ENCODE measurements around the gene SLC22A5.

- TF ChIP-seq POLR2AphosphoS5 (IDR thresholded peaks at IDR 0.05): no peak
- TF ChIP-seq CTCF (IDR thresholded peaks at IDR 0.05): no peak
- no peak for TF ChIP-seq POLR2A (IDR thresholded peaks at IDR 0.05)
- no peak for TF ChIP-seq EP300 (IDR thresholded peaks at IDR 0.05; ENCODE audit: low read depth)
Observed at GRCh38 chr5:132436936-132437335, 67.4 kb downstream of the SLC22A5 start.
